ENCODE data around the gene VAMP8.
"Not testable (repeated sequence)": the region's sequence is repeated elsewhere in the genome, so short reads cannot be mapped to it uniquely, and the experiment has no call there.

Gene VAMP8

GRCh38 chr2:85547859-85548607 is 29.4 kb upstream of the VAMP8 start:
- no peak for DNase-seq

DNA sequence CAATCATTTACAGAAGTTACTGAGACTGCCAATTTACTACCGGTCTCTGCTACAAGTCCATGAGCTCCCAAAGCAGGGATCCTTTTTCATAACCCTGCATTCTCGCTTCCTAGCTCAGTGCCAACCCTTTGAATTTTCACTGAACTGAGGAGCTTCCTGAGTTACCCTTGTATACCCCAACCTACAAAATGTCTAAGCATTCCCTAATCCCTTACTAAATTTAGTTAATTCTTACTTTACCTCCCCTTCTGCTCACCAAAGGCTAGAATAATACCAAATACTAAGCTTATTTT is 28.8 kb upstream of the VAMP8 start:
- no peak for DNase-seq

GRCh38 chr2:85549095-85549494 is 28.3 kb upstream of the VAMP8 start:
- no peak for DNase-seq

GRCh38 chr2:85549826-85550225 is 27.6 kb upstream of the VAMP8 start:
- no peak for DNase-seq

DNA sequence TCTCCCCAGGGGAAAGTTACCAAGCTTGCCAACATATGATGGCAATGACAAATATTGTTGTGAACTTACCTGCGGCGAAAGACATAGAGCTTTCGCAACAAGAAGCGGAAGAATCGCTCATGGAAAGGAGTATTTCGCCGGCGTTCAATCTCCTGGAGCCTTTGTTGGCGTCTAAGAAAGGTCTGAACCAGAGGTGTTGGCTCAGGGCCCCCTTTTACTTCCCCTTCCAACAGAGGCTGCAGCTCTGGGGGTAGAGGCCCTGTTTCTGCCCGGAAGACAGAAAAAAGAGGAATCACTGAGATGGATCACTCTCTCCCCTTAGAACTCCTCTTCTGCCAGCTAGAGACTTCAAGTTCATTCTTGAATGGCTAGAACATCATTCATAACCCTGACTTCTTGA is 26.9 kb upstream of the VAMP8 start:
- no peak for DNase-seq

- peak; percentile 90 for DNase-seq
Observed at GRCh38 chr2:85551698-85552678, 25.4 kb upstream of the VAMP8 start.

DNA sequence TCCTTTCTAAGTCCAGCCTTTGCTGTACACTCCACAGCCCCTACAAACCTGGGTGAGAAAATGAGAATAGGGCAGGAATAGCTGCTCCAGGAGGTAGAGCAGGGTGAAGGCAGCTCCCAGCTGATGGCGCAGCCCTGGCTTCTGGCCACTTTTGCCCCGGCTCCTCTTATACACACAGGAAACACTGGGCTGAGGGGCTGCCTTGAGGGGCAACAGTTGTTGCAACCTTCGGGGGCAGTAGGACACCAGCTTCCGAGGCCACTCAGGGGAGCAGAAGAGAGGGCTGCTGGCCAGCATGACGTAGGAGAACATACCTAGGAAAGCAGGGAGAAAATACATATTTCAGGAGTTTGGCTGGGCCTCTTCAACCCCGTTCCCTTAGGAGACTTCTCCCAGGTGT is 24.2 kb upstream of the VAMP8 start:
- DNase-seq: no peak

DNA sequence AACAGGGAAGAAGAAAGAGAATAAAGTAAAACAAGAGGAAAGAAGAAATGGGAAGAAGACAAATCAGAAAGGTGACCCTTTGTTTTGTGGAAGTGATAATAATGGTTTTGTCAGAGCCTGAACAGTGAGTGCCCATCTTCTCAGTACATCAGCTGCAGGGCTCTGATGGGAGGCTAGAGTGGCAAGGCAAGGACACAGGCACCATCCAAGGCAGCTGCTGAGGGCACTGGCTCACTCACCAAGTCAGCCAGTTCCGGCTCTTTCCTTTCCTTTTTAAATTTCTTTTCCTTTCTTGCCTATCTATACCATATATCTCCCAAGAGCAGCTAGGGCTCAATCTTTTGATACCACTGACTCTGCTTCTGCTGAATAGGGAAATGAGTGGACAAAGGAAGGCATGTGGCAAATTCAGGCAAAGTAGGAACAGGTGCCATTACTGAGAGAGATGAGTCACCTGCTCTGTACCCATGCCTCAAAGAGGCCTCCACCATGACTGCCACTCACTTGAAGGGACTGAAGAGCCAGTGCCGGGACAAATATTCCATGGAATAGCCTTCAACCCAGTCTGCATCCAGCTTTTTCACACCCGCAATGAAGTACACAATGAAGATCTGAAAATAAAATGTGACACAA is 22.3 kb upstream of the VAMP8 start:
- no peak for DNase-seq

- DNase-seq: no peak
Observed at GRCh38 chr2:85557130-85557529, 20.3 kb upstream of the VAMP8 start.

GRCh38 chr2:85558160-85558559 is 19.2 kb upstream of the VAMP8 start:
- no peak for DNase-seq

DNA sequence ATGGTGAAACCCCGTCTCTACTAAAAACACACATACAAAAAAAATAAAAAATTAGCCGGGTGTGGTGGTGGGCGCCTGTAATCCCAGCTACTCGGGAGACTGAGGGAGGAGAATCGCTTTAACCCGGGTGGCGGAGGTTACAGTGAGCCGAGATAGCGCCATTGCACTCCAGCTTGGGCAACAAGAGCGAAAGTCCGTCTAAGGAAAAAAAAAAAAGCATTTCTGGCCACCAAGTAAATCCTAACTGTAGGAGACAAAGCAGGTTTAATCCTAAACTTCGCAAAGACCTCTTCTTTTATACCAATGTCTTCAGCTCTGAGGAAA is 17.0 kb upstream of the VAMP8 start:
- not testable (repeated sequence) for DNase-seq

DNA sequence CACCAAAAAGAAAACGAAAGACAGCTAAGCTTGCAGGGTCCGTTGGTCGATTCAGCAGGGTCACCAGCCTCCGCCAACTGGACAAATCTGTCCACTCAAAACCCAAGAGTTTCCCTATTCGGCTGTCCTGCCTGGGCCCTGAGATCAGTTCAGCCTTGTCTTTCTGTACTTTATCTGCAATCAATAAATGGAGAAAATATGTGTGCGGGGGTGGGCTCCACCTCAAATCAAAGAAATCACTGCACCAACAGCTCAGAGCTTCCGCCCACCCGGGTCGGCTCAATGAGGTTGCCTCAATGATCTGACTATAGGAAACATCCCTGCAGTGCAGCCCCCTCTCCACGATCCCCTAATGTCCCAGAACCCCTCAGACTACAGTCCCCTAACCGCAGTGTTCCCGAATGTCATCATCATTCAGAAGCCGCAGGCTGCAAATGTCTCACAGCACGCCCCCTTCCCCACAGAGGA is 16.5 kb upstream of the VAMP8 start:
- DNase-seq: no peak

DNA sequence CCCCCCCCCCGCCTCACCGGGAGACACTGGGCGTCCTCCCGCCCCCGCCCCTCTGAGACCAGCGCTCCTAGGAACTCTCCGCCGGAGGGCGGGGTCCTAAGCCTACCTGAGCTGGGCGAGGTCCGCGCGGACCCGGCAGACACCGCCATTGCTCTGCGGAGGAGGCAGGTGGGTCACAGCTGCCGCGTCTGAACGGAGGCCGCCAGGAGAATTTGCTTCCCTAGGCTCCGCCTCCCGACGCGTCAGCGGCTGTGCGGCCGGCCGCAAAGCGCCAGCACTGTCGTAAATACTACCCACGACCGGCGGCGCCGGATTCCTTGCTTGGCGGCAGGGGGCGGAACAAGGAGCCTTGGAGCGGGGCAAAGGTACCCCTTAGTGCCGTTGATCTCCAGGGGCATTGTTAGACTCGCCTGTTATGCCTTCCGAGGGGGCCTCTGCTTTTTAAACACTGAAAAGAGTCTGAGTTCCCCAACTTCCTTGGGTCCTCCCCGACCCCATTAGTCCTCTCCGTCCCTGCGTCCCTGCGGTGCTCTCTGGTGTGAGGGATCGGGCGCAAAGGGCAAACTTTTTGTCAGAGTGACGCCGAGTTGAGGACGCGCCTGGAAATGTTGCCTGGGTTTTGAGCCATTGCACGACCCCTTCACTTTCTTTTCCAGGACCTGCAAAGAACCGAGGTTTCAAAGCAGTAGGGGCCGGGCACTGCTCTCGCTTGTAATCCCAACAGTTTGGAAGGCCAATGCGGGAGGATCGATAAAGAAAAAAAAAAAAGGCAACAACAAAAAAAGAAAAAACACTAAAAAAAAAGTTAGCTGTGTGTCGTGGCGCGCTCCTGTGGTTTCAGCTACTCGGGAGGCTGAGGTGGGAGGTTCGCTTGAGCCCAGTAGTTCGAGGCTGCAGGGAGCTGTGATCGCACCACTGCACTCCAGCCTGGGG is 15.8 kb upstream of the VAMP8 start, which contains the start of gene GGCX:
Gene GGCX, minus strand, starts transcription at position 214 of the 933 bp plus-strand sequence. Its CDS starts 65 bp downstream, at position 149.
- peak; percentile 95 for DNase-seq

DNA sequence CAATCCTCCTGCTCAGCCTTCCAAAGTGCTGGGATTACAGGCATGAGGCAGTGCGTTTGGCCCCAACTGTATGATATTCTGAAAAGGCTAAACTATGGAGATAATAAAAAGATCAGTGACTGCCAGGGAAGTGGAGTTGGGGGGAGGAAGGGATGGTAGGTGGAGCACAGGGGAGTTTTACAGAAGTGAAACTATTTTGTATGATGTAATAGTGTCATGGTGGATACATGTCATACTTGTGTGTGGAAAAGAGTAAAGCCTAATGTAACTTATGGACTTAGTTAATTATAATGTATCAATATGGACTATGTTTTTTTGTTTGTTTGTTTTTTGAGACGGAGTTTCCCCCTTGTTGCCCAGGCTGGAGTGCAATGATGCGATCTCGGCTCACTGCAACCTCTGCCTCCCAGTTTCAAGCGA is 13.2 kb upstream of the VAMP8 start:
- DNase-seq: no peak

GRCh38 chr2:85566265-85566664 is 11.1 kb upstream of the VAMP8 start:
- DNase-seq: no peak

GRCh38 chr2:85575739-85576138 is 1.6 kb upstream of the VAMP8 start:
- no peak for DNase-seq

- DNase-seq: no peak
Observed at GRCh38 chr2:85577063-85577385, 362 bp upstream of the VAMP8 start.

- DNase-seq: peak; percentile 65
Observed at GRCh38 chr2:85578243-85579180, 1.1 kb downstream of the VAMP8 start.

DNA sequence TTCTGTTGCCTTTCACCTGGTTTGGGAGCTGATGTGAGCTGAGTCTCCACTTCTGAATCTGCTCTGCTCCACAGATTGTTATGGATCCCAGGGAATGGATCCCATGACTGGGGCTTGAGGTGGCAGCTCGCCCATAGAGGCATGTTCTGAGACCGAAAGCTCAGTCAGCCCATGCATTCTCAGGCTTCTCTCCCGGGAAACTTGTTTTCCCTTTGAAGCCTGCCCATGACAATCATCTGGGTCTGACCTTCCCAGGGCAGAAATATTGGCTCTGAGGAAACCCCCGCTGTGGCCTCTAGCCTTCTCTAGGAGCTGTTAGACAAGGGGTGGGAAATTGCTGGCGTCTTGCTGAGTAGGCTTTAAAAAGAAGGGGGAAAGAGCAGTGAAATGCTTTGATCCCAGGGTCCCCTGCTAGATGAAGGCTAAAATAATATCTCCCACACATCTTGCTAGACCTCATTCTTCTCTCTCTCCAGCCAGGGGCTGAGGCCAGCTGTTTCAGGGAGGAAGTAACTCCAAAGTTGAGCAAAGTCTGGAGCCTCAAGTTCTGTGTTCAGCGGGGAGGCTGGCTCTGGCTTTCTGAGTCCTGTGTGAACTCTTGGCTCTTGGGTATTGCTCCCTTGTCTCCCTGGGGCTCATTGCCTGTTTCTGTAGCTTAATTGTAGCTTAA is 2.0 kb downstream of the VAMP8 start:
- DNase-seq: no peak

- DNase-seq: no peak
Observed at GRCh38 chr2:85580206-85580605, 2.8 kb downstream of the VAMP8 start.

DNA sequence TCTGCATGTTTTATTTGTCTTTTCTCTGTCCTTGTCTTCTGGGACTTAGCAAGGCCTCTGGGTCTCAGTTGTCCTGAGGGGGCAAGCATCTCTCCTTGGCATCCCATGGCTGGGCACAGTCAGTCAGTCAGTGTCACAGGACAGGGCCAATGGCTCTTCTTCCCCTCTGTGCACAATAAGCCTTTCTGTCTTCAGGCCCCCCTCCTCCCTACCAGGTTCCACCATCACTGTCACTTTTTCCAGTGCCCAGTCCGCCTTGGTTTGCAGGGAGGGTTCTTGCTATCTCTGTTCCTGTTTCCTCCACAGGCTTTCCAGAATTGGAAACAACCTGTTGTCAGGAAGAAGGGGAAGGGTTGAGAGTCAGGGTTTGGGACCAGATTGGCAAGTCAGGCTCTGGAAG is 5.1 kb downstream of the VAMP8 start:
- DNase-seq: no peak
